GM21786 (cell line): ENCODE measurements around the gene DUSP6.
A peak's percentile ranks its signal among the peaks of the same experiment; 100 is the strongest.
"Not testable (repeated sequence)": the region's sequence is repeated elsewhere in the genome, so short reads cannot be mapped to it uniquely, and the experiment has no call there.

Experiments used
- ATAC-seq: cut with Tn5 transposase; IDR thresholded peaks from one replicate; pipeline ENCODE4 v1.9.1; 2021; ENCODE audit not compliant: unreplicated experiment

The DUSP6 gene

DNA sequence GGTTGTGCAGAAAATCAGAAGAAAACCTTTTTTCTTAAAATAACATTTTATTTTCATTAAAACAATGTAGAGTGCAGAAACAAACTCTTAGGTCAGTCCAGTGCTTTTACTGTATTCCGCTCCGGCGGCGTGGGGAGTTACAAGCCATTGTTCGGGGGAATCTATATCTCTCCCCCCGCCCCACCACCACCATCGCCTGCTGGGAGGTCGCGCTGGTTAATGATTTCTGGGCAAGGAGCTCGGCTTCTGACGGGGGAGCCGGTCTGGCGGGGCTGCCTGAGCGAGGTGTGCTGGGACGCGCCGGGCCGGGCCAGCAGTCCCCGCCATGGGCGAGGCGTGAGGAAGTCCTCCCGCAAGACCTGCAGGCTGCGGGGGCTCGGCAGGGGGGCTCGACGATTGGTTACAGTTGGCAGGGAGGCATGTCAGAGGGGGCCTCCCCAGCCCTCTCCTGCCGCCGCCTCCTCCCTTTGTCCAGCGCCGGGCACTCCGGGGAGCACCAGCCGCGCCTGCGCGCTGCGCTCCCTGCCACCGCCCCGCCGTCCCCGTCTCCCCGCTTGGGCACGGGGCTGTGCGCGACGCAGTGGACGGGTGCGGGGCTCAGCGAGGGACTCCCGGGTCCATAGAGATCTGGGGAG, 1.0 kb upstream of the DUSP6 start:
- ATAC-seq, result no peak

DNA sequence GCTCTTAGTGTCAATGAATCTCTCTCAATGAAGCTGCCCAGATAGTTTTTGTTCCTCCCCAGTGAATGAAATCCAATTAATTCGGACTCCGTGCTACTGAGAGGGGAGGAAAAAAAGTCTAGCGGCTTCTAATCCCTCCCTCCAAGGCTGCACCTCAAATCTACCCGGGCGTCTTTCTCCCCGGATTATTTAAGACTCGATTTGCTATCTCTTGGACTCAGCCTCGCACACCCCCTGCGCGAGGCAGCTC, 134 bp downstream of the DUSP6 start:
- no peak for ATAC-seq

DNA sequence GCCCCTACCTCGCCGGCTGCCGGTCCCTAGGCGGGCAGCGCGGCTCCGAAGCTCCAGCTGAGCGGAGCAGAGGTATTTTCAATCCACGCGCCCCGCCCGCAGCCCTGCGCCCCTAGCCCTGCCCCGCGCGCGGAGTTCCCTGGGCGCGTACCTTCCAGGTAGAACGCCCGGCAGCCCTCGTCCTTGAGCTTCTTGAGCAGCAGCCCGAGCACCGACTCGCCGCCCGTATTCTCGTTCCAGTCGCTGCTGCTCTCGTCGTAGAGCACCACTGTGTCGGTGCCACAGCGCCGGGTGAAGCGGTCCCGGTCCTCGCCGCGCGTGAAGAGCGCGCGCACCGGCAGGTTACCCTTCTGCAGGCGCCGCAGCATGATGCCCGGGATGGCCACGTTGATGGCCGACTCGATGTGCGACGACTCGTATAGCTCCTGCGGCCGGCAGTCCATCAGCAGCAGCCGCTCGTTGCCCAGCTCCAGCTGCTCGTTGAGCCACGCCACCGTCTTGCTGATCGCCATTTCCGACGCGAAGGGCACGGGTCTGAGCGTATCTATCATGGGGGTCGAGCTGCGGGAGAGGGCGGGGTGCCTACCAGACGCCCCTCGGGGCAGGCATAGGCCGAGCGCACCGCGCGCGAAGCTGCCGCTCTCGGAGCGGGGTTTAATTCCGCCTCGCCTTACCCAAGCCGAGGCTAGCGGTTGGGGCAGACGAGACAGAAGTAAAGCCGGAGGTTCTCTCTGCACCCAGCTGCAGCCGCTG, 636 bp downstream of the DUSP6 start:
- no peak for ATAC-seq

DNA sequence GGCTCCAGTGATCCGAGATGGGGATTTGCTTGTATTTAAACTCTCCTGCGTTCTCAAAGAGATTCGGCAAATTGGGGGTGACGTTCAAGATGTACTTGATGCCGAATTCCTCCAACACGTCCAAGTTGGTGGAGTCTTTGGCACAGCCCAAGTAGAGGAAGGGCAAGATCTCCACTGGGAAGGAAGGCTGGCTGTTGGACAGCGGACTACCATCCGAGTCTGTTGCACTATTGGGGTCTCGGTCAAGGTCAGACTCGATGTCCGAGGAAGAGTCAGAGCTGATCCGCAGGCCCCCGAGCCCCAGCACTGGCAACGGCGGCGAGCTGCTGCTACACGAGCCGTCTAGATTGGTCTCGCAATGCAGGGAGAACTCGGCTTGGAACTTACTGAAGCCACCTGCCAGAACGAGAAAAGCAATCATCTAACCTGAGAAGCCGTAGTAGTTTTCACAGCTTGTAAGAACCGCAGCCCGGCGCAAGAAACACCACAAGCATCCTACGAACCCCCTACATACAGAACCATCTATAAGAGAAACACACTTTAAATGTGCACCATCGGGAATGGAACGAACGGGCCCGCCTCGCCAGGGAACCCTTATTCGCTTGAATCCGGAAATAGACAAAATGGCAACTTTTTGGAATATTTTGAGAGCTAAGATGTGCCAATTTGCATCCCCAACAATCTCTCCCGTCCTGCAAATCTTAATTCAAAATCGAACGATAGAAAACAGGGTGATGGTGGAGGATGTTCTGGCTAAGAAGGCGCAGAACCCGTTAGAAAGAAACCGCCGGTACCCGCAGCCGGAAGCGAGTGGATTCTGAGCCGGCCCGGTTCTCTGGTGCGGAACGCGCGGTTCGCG, 1.4 kb downstream of the DUSP6 start:
- no peak for ATAC-seq

DNA sequence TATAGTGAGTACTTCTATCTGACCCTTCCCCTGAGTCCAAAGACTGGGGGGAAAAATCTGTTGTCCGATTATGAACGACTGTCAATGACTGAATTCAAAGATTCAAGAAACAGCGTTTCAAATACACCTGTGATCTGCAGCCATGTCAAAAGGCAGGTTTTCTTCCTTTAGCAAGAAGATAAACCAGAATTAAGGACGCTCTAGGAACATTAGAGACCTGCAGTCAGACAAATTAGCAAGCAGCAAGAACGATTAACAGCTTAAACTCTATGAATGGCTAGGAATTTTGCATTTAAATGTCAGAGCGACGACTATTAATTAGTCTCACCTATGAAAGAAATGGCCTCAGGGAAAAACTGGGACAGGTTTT, 2.1 kb downstream of the DUSP6 start:
- ATAC-seq, result no peak

DNA sequence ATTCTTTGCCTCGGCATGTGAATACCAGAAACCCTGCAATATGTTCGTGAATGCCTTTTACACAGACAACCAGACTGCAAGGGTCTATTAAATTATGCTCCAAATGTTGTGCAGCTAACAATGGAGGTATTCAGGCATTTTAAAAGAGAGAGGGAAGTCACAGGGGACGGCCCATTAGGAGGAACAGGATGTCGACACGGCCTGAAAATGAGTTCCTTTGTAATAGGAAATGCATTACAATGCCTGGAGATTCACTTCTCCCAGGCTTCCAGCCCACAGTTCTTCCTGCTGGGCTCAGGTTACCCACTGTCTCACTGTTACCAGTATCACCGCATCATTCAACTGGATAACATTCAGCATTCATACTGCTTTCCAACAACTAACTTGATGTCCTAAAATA, 2.5 kb downstream of the DUSP6 start:
- ATAC-seq, result no peak

DNA sequence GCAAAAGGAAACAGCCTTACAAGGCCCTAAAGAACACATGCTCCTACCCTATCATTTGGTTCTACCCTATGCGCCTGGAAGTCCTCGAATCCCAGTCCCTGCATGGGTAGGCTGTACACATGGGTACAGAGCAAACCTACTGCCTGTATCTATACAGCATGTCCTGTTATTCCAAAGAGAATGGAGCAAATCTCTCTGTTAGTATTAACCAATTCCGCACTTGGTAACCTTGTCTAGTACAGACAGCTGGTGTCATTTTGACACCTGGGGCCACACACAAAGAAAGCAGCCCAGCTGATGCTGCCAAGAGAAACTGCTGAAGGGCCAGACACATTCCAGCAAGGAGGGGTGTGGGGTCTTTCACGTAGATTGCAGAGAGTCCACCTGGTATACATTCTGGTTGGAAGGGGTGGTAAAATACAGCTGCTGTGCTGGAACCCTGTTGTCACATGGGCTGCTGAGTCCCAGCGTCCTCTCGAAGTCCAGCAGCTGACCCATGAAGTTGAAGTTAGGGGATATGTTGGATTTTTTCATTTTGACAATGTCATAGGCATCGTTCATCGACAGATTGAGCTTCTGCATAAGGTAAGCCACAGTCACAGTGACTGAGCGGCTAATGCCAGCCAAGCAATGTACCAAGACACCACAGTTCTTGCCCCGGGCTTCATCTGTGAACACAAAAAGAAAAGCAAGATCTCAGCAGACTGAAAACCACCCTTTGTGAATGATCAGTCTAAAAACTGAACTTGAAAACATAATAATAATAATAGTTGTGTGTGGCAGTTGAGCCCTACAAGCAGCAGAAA, 3.2 kb downstream of the DUSP6 start:
- no peak for ATAC-seq

DNA sequence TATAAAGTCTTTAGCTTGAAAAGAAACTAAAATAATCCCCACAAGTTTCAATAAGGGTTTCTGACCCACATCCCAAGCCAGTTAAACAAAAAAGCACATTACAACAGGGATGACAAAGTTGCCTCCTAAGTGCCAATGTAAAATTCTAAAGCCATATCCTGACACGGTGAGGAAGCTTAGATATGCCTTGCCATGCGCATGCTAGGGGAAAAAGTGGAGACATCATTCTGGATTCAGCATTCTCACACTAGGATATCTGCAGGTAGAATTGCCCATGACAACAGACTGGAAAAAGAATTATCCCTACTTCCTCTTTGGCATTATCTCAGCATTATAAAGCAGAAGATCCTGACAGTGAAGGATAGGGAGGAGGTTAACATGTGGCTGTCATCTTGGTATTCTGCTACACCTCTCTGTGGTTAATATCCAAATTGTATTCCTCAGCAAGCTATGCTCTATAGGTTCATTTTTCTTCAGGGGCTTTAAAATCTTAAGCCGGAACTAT, 4.9 kb downstream of the DUSP6 start:
- no peak for ATAC-seq

DNA sequence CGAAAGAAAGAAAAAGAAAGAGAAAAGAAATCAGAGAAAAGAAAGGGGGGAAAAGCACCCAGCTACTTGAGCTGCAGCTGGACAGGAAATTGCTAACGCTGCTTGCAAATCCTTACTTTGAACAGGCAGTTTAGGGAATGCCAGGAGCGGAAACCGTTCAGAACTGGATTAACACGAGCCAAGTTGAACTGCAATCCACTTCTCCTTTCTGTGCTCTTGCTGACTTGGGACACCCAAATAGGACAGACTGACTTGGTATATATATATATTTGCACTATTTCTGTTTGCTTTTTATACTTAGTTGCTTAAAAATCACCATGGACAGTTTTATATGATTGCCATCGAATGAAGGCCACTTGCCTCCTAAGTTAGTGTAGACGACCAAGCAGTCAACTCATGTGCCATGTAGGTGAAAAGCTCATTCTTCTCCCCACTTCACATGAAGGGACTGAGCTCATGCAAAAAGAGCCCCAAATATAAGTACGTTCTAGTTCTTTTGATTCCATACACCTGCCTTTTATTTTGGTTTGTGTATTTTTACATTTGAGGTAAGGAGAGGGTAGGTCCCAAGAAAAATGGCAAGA, 5.5 kb downstream of the DUSP6 start:
- peak; percentile 2 for ATAC-seq

DNA sequence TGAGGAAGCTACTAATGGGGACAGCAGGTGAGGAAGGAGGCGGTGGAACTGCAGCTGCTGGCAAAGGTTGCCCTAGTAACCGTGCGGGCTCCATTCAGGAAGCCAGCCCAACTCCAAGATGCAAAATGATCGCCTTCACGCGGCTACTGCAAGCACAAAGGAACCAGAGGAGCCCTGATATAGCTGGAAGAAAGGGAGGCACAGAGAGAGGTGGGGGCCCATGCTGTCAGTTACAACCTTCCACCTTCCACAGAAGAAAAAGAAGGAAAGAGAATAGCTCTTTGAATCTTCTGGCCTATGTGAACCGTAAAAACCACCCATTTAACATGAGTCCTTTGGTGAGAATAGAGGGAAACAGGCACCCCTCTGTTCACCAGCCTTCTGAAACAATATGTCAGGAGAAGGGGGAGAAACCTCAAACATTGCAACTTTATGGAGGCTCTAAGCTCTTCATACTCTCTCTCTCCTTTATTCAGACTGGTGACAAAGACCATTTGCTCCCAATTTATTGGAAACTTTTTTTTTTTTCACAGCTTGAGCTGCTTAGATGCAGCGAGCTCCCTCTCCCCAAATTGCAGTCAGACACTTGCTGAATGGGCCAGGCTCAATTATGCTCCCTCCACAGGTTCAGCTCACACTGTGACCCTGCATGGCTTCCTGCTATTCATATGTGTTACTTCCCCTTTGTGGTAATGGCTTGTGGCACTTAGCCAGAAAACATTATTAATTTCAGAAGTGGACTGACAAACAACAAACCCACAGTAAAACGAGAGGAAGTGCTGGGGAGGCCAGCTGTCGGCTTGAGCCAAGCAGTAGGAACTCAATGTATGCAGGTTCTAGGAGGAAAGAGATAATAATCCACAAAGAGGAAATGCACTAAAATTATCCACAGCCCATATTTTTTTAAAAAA, 6.2 kb downstream of the DUSP6 start:
- ATAC-seq, result peak; percentile 98

DNA sequence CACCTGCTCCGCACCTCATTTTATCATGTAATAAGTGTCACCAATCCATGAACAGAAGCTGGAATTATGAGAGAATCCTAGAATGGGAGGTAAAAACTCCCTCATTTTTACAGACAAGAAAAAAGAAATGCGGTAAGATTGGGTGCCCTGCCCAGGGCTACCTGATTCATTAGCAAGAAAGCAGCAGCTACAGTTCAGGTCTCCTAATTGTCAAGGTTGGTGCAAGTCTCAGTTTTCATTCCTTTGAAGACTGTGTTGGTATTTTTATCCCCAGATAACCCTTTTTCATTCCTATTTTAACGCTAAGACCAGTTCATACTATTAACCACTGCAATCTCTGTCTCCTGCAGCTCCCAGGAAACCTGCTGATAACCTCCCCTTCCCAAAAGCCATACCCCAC, 6.9 kb downstream of the DUSP6 start:
- no peak for ATAC-seq

DNA sequence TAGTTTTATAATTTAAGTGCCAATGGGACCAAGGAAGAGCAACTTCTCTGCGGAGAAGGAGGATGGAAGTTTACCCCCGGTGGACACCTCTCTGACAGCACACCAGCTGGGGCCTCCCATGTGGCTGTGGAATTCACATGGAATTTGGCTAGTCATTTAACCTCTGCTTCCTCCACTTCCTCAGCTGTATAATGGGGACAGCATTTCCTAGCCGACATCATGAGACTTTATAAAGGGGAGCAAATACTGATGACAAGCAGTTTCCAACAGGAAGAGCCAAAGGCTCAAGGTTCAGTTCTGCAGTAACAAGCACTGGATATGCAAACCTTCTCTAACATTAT, 7.5 kb downstream of the DUSP6 start:
- no peak for ATAC-seq

DNA sequence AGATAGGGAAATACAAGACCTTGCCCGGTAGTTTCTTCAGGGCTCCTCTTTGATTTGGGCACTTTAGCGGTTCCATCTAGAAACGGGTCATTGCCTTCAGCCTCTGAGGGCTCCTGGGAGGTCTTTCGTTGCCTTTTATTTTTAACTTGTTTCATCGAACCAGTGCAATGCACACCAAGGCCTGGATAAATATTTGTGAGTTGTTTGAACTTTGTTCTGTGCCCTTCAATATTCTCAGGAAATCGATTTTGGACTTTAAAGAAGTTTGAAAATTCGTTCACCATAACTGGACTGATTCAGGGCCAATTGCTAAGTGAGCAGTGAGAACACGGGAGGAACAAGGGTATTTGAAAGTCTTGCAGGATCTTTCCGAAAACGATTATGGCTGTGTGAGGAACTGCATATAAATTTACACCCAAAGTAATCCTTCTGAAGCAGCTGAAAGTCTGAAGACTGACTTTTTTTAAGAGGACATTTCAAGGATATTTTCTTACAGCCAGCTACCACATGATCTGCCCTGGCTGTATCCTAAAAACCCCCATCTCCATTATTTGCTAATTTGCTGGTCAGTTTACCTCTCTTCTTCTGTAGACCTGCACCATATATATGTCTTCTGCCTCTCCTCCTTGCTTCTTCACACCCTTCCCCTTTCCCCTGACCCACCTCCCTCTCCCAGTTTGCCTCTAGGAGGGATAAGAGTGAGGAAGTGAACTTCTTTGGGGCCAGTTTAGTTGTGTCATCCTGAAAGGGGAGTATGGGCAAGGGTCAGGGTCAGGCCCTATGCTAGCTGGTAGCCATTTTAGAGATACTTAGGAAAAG, 8.0 kb downstream of the DUSP6 start:
- no peak for ATAC-seq

DNA sequence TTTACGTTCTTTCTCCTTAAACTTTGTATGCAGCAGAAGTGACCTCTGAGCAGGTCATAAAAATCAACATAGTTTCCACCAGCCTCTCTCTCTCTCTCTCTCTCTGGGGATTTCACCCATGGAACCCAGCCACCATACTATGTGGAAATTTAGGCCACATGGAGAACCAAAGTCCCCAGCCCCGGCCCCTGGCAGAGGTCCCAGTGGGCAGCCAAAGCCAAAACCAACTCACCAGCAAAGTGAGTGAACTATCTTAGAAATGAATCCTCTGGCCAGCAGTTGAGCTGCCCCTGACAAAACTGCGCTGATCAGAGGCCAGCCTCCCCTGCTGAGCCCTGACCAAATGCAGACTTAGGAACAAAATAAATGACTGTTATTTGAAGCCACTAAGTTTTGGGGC, 9.2 kb downstream of the DUSP6 start:
- no peak for ATAC-seq

DNA sequence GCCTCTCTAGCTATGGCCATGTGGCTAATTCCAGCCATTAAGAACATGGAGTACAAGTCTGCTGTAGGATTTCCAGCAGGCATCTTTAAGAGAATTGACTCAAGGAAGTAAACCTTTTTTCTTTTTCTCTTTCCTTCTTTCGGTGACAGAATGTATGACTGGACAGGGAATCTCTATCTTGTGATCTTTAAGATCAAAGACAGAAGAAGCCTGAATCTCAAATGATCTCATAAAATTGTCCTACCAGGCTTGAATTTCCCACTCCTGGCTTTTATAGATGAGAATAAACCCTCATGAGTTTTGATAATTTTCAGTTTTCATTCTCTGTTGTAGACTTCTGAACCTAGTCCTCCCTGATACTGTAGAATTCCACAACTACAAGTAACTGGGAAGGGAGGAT, 11.4 kb downstream of the DUSP6 start:
- ATAC-seq, result no peak

DNA sequence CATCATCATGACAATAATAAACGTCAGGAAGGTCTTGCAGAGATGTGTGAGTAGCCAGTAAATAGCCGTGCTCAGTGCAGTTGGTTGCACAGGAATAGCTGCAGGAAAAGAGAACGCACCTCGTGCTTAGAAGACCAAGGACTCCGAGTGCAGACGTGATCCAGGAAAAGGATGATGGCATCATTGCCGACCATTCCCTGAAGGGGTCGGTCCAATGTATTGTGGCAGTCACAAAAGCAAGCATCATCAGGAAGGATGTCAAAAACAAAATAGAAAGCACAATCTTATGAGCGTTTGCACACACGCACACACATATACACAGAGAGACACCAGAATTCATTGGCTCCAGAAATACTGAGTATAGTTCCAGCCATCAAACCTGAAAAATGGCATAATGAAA, 12.8 kb downstream of the DUSP6 start:
- ATAC-seq, result no peak

DNA sequence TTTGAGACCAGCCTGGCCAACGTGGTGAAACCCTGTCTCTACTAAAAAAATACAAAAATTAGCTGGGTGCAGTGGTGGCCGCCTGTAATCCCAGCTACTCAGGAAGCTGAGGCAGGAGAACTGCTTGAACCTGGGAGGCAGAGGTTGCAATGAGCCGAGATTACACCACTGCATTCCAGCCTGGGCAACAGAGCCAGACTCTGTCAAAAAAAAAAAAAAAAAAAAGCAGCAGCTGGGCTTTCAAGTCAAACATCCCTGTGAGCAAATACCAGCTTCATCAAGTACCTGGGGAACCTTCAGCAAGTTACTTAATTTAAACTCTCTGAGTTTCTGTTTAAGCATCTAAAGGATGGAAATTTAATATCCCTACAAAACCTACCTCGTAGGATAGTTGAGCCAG, 15.2 kb downstream of the DUSP6 start:
- not testable (repeated sequence) for ATAC-seq

DNA sequence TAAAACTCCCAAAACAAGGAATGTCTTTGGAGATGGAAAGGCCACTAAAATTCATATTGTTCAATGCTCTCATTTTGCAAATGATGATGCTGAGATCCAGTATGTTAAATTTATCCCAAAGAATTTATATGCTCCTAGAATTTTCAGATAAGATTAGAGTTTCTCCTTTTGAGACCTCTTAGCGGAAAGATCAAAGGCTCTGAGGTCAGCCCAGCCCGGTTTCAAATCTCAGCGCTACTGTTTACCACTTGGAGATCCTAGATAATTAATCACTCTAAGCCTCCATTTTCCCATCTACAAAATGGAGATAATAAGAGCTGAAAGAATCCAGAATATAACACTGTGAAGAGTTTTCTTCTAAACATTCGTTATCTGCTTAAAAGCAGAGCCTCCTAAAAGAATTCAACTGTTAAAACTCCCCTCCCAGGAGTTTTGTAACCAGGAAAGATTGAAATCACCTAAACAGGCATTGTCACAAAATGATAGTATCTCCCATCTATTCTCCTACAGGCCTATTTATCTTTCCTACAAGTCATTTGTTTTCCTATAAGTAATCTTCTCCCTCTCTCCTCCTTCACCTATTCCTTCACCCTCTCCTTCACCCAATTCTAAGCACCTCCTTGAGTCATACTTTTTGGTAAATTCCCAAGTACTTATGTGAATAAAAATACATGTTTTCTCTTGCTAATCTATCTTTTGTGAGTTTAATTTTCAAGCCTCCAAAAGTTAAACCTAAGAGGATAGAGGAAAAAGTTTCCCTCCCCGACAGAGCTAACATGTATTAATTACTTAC, 16.7 kb downstream of the DUSP6 start:
- ATAC-seq, result no peak
